AG09319 (cell line): ENCODE results near the gene CSAD.
A peak's percentile ranks its signal among the peaks of the same experiment; 100 is the strongest.

Experiments used
- DNase-seq: peaks from one replicate; pipeline ENCODE4 v3.0.0-alpha.2; 2010; ENCODE audit warnings: low read depth; ENCODE audit errors: extremely low read depth
- CTCF ChIP-seq: IDR thresholded peaks from 2 replicates; pipeline ENCODE4 v1.5.1; 2011; ENCODE audit warnings: low read depth, mild to moderate bottlenecking, inconsistent platforms, low read length, moderate library complexity

Gene CSAD

GRCh38 chr12:53224897-53225634 is 44.3 kb upstream of the CSAD start:
- TF ChIP-seq CTCF = no peak
- DNase-seq = no peak

- TF ChIP-seq CTCF = peak; percentile 26
- no peak for DNase-seq
These were observed 43.6 kb upstream of the CSAD start for GRCh38 chr12:53224061-53224896.

GRCh38 chr12:53223389-53224060 is 42.8 kb upstream of the CSAD start:
- no peak for DNase-seq

GRCh38 chr12:53222806-53223261 is 42.1 kb upstream of the CSAD start:
- no peak for TF ChIP-seq CTCF
- no peak for DNase-seq

More at GRCh38 chr12:53223389-53224060, 42.8 kb upstream of the CSAD start:
- no peak for TF ChIP-seq CTCF

- no peak for DNase-seq
- TF ChIP-seq CTCF = no peak
These were observed 41.5 kb upstream of the CSAD start for GRCh38 chr12:53222170-53222721.

GRCh38 chr12:53221203-53222080 is 40.7 kb upstream of the CSAD start:
- DNase-seq = no peak
- peak; percentile 12 for TF ChIP-seq CTCF
